HCT116 (cell line): ENCODE results near the gene ALPP. TPM values are rescaled to one million over a fixed set of nuclear protein-coding genes. Genes with fewer than 3 reads are reported as not detected.

Source experiments
- ATAC-seq: fragments of 200-7000 bp; cut with Tn5 transposase; 2 replicates; pipeline ENCODE4 v1.9.1; 2020; ENCODE audit warnings: mild to moderate bottlenecking, moderate library complexity
- BruUV-seq: library from RNA; stranded (reverse); fragments of 400-500 nt; replicated peaks from 2 replicates; lab custom pipeline; 2021; lab: Mats Ljungman, UMichigan
- CTCF ChIA-PET: fragments of 300-600 bp; sonication (Branson Sonifier 250); formaldehyde crosslinking; loops from one replicate; lab custom pipeline; 2021; ENCODE audit warnings: antibody characterized with exemption; lab: Charles Lee
- POLR2A ChIA-PET: fragments of 300-600, 350-600 bp; sonication (Branson Sonifier 250); formaldehyde crosslinking; loops from one replicate; lab custom pipeline; 2021; ENCODE audit warnings: antibody characterized with exemption; lab: Charles Lee
- RAD21 ChIA-PET, 2 experiments: fragments of 300-600 bp; sonication (Branson Sonifier 250); formaldehyde crosslinking; loops; one replicate each; lab custom pipeline; 2023; ENCODE audit warnings: low total read pairs in 2 of 2; ENCODE audit not compliant: uncharacterized antibody in 2 of 2, unreplicated experiment in 2 of 2, low non-redundant PET in 1 of 2; lab: Charles Lee
- DNase-seq: peaks from one replicate; pipeline ENCODE4 v3.0.0-alpha.2; 2010; ENCODE audit warnings: low read depth, low spot score
- H2AFZ ChIP-seq: fragments of 200-600 bp; shearing (Covaris generic), sonication (generic); 2 replicates; pipeline ENCODE4 v1.6.1; 2017; ENCODE audit warnings: low read depth, mixed run types, mixed read lengths, antibody characterized with exemption, low read length; ENCODE audit not compliant: poor library complexity, severe bottlenecking
- H3K27ac ChIP-seq: 2 replicates; pipeline ENCODE4 v1.5.1; 2012; ENCODE audit warnings: low read depth, low read length
- H3K27me3 ChIP-seq: fragments of 200-600 bp; sonication (generic); 2 replicates; pipeline ENCODE4 v1.6.1; 2016; ENCODE audit warnings: mixed run types, low read length, mixed read lengths; ENCODE audit not compliant: insufficient read depth
- H3K36me3 ChIP-seq, 2 experiments: fragments of 200-500 bp in 1 of 2; fragments of 200-600 bp in 1 of 2; sonication (Bioruptor generic) in 1 of 2; sonication (generic) in 1 of 2; 2 replicates each; pipeline versions ENCODE4 v1.5.1 to v1.6.1; 2014 to 2016; ENCODE audit warnings: low read length in 2 of 2, inconsistent platforms in 1 of 2, mixed read lengths in 1 of 2, mixed run types in 1 of 2; ENCODE audit not compliant: insufficient read depth in 2 of 2, control insufficient read depth in 1 of 2
- H3K4me1 ChIP-seq, 2 experiments: fragments of 200-600 bp in 1 of 2; sonication (generic) in 1 of 2; 2 replicates each; pipeline versions ENCODE4 v1.5.1 to v1.6.1; 2012 to 2017; ENCODE audit warnings: low read length in 2 of 2, inconsistent platforms in 1 of 2, mild to moderate bottlenecking in 1 of 2, mixed read lengths in 1 of 2, mixed run types in 1 of 2, moderate library complexity in 1 of 2; ENCODE audit not compliant: insufficient read depth in 2 of 2, control insufficient read depth in 1 of 2
- H3K4me2 ChIP-seq: fragments of 200-600 bp; sonication (generic); 2 replicates; pipeline ENCODE4 v1.6.1; 2017; ENCODE audit warnings: mixed run types, low read length, mixed read lengths
- H3K4me3 ChIP-seq, 2 experiments: fragments of 200-600 bp in 1 of 2; sonication (generic) in 1 of 2; replicated peaks in 1 of 2; 2 replicates each; pipeline ENCODE4 v1.5.1; 2011 to 2016; ENCODE audit warnings: low read length in 2 of 2, control low read depth in 1 of 2, low read depth in 1 of 2, mild to moderate bottlenecking in 1 of 2, mixed read lengths in 1 of 2, mixed run types in 1 of 2
- H3K79me2 ChIP-seq: fragments of 200-600 bp; sonication (generic); 2 replicates; pipeline ENCODE4 v1.6.1; 2017; ENCODE audit warnings: mild to moderate bottlenecking, mixed run types, low read length, moderate library complexity, mixed read lengths; ENCODE audit not compliant: insufficient read depth
- H3K9ac ChIP-seq: fragments of 200-600 bp; sonication (generic); 2 replicates; pipeline ENCODE4 v1.6.1; 2016; ENCODE audit warnings: low read length, mixed read lengths
- H3K9me2 ChIP-seq: fragments of 200-600 bp; sonication (generic), shearing (Covaris generic); 2 replicates; pipeline ENCODE4 v1.6.1; 2017; ENCODE audit warnings: mixed run types, mild to moderate bottlenecking, moderate library complexity; ENCODE audit not compliant: insufficient read depth
- H3K9me3 ChIP-seq, 2 experiments: fragments of 200-500 bp in 1 of 2; fragments of 200-600 bp in 1 of 2; sonication (Bioruptor generic) in 1 of 2; sonication (generic) in 1 of 2; 2 replicates each; pipeline ENCODE4 v1.6.1; 2014 to 2017; ENCODE audit warnings: low read length in 2 of 2, mixed read lengths in 2 of 2, inconsistent platforms in 1 of 2, low read depth in 1 of 2, mild to moderate bottlenecking in 1 of 2, mixed run types in 1 of 2, moderate library complexity in 1 of 2; ENCODE audit not compliant: control insufficient read depth in 1 of 2, insufficient read depth in 1 of 2
- H4K20me1 ChIP-seq: fragments of 200-600 bp; sonication (generic), shearing (Covaris generic); 2 replicates; pipeline ENCODE4 v1.6.1; 2017; ENCODE audit warnings: mixed run types, mild to moderate bottlenecking, moderate library complexity; ENCODE audit not compliant: insufficient read depth
- CBX3 ChIP-seq: IDR thresholded peaks from 2 replicates; pipeline ENCODE4 v1.6.1; 2012; ENCODE audit warnings: low read depth
- CEBPB ChIP-seq: IDR thresholded peaks from 2 replicates; pipeline ENCODE4 v1.6.1; 2012; ENCODE audit warnings: low read depth
- EGR1 ChIP-seq: IDR thresholded peaks from 2 replicates; pipeline ENCODE4 v1.6.1; 2012; ENCODE audit warnings: low read depth
- SIN3A ChIP-seq: IDR thresholded peaks from 2 replicates; pipeline ENCODE4 v1.6.1; 2012; ENCODE audit warnings: low read depth
- SRF ChIP-seq: IDR thresholded peaks from 2 replicates; pipeline ENCODE4 v1.6.1; 2012; ENCODE audit warnings: low read depth
- TCF7L2 ChIP-seq: IDR thresholded peaks from 2 replicates; pipeline ENCODE4 v1.7.0; 2011; ENCODE audit warnings: borderline replicate concordance, inconsistent platforms; ENCODE audit not compliant: insufficient read depth, insufficient read length; ENCODE audit errors: extremely low read depth
- YY1 ChIP-seq: IDR thresholded peaks from 2 replicates; pipeline ENCODE4 v1.6.1; 2011; ENCODE audit warnings: low read length, low read depth, moderate library complexity, mild to moderate bottlenecking; ENCODE audit not compliant: insufficient replicate concordance; ENCODE audit errors: extremely low read depth
- ZFX ChIP-seq: fragments of 450-650 bp; IDR thresholded peaks from 2 replicates; pipeline ENCODE4 v1.6.1; 2017
- ZNF274 ChIP-seq: fragments of 200-500 bp; sonication (Bioruptor generic); IDR thresholded peaks from 2 replicates; pipeline ENCODE4 v1.6.1; 2014; ENCODE audit warnings: mild to moderate bottlenecking, low read depth, low read length, inconsistent platforms
- intact Hi-C: fragments of 100-400 bp; cut with micrococcal nuclease; formaldehyde crosslinking; loops from 2 replicates; pipeline ENCODE4 v1.10.0; 2022
- total RNA-seq: library from RNA; stranded (reverse); gene quantifications from one replicate; pipeline ENCODE4 v1.2.1, GENCODE V29; 2021; ENCODE audit not compliant: unreplicated experiment
- TF ChIP-seq, protein P1 (sequence below): IDR thresholded peaks from 2 replicates; pipeline ENCODE4 v1.6.1; 2012
- TF ChIP-seq, protein P2 (sequence below), 3 experiments: fragments of 200-600 bp in 1 of 3; sonication (generic) in 1 of 3; IDR thresholded peaks in 2 of 3; conservative IDR thresholded peaks in 1 of 3; 2 replicates each; pipeline ENCODE4 v1.5.1; 2012 to 2017; ENCODE audit warnings: low read depth in 2 of 3, low read length in 2 of 3, antibody characterized with exemption in 1 of 3, borderline replicate concordance in 1 of 3, control low read depth in 1 of 3, mild to moderate bottlenecking in 1 of 3, mixed read lengths in 1 of 3, mixed run types in 1 of 3, moderate library complexity in 1 of 3; ENCODE audit not compliant: insufficient read depth in 1 of 3
- TF ChIP-seq, protein P3 (sequence below): IDR thresholded peaks from 2 replicates; pipeline ENCODE4 v1.6.1; 2012; ENCODE audit warnings: low read depth

The ALPP gene
- total RNA-seq, 1 experiment from 2014 or later: 0.34 TPM

DNA sequence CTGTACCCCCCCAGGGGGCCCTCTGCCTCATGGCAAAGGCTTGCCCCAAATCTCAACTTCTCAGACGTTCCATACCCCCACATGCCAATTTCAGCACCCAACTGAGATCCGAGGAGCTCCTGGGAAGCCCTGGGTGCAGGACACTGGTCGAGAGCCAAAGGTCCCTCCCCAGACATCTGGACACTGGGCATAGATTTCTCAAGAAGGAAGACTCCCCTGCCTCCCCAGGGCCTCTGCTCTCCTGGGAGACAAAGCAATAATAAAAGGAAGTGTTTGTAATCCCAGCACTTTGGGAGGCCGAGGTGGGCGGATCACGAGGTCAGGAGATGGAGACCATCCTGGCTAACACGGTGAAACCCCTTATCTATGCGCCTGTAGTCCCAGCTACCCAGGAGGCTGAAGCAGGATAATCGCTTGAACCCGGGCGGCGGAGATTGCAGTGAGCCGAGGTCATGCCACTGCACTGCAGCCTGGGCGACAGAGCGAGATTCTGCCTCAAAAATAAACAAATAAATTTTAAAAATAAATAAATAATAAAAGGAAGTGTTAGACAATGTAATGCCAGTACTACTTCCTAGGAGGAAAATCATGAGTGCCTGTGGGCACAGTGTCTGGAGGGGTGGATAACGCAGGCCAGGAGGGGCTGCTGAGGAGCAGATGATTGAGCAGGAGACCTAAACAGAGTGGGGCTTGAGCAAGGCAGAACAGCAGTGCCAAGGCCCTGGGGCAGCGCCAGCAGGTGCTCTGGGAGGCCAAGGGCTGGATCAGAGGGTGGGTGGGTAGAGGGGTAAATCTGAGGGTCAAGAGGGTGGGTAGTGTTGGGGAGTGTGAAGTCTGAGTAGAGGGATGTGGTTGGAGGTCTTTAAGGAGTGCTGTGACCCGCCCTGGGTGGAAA, 4.0 kb downstream of the ALPP start:
- Histone ChIP-seq H3K9ac (no peak overlapping the region), H3K9me3 (no peaks in the 10 kb centered on the region), H3K27ac (no peak overlapping the region), H3K4me2 (no peak overlapping the region), H3K27me3 (no peaks in the 10 kb centered on the region), H2AFZ (no peak overlapping the region), H3K9me2 (no peaks in the 10 kb centered on the region), H3K4me3 (no peak overlapping the region), H3K4me1 (peaks cover 16 to 23% of the 10 kb centered on the region in 2 experiments), H3K36me3 (no peaks in the 10 kb centered on the region), H3K79me2 (no peaks in the 10 kb centered on the region), H4K20me1 (no peaks in the 10 kb centered on the region)
- ChIA-PET CTCF (no interaction called here), RAD21 (no interaction called here), POLR2A (no interaction called here)
- intact Hi-C loops: no loop called here
- BruUV-seq: no TSS peak
- DNase-seq: no peak
- ATAC-seq: no peak
- TF ChIP-seq SRF (no peak), EGR1 (no peak), SIN3A (no peak), ZNF274 (no peak), YY1 (no peak), CEBPB (no peak), ZFX (no peak), CBX3 (no peak), TCF7L2 (no peak)
- TF ChIP-seq, protein P1, sequence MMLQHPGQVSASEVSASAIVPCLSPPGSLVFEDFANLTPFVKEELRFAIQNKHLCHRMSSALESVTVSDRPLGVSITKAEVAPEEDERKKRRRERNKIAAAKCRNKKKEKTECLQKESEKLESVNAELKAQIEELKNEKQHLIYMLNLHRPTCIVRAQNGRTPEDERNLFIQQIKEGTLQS: no peak
- TF ChIP-seq, protein P2, sequence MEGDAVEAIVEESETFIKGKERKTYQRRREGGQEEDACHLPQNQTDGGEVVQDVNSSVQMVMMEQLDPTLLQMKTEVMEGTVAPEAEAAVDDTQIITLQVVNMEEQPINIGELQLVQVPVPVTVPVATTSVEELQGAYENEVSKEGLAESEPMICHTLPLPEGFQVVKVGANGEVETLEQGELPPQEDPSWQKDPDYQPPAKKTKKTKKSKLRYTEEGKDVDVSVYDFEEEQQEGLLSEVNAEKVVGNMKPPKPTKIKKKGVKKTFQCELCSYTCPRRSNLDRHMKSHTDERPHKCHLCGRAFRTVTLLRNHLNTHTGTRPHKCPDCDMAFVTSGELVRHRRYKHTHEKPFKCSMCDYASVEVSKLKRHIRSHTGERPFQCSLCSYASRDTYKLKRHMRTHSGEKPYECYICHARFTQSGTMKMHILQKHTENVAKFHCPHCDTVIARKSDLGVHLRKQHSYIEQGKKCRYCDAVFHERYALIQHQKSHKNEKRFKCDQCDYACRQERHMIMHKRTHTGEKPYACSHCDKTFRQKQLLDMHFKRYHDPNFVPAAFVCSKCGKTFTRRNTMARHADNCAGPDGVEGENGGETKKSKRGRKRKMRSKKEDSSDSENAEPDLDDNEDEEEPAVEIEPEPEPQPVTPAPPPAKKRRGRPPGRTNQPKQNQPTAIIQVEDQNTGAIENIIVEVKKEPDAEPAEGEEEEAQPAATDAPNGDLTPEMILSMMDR (IDR thresholded peaks at IDR 0.05 in 2 of 3, conservative IDR thresholded peaks at IDR 0.05 in 1 of 3; ENCODE audit: borderline replicate concordance in 1 of 3, insufficient read depth in 1 of 3, low read depth in 2 of 3, low read length in 2 of 3): no peak
- TF ChIP-seq, protein P3, sequence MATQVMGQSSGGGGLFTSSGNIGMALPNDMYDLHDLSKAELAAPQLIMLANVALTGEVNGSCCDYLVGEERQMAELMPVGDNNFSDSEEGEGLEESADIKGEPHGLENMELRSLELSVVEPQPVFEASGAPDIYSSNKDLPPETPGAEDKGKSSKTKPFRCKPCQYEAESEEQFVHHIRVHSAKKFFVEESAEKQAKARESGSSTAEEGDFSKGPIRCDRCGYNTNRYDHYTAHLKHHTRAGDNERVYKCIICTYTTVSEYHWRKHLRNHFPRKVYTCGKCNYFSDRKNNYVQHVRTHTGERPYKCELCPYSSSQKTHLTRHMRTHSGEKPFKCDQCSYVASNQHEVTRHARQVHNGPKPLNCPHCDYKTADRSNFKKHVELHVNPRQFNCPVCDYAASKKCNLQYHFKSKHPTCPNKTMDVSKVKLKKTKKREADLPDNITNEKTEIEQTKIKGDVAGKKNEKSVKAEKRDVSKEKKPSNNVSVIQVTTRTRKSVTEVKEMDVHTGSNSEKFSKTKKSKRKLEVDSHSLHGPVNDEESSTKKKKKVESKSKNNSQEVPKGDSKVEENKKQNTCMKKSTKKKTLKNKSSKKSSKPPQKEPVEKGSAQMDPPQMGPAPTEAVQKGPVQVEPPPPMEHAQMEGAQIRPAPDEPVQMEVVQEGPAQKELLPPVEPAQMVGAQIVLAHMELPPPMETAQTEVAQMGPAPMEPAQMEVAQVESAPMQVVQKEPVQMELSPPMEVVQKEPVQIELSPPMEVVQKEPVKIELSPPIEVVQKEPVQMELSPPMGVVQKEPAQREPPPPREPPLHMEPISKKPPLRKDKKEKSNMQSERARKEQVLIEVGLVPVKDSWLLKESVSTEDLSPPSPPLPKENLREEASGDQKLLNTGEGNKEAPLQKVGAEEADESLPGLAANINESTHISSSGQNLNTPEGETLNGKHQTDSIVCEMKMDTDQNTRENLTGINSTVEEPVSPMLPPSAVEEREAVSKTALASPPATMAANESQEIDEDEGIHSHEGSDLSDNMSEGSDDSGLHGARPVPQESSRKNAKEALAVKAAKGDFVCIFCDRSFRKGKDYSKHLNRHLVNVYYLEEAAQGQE: no peak
